C4-2B (cell line): ENCODE results near the gene DLGAP4.

ENCODE experiments used
- ZFX ChIP-seq: fragments of 450-650 bp; IDR thresholded peaks from 2 replicates; pipeline ENCODE4 v1.6.1; 2017
- TF ChIP-seq, protein P1 (sequence below): fragments of 450-650 bp; conservative IDR thresholded peaks from 2 replicates; pipeline ENCODE4 v1.5.1; 2017; ENCODE audit warnings: mild to moderate bottlenecking

DNA sequence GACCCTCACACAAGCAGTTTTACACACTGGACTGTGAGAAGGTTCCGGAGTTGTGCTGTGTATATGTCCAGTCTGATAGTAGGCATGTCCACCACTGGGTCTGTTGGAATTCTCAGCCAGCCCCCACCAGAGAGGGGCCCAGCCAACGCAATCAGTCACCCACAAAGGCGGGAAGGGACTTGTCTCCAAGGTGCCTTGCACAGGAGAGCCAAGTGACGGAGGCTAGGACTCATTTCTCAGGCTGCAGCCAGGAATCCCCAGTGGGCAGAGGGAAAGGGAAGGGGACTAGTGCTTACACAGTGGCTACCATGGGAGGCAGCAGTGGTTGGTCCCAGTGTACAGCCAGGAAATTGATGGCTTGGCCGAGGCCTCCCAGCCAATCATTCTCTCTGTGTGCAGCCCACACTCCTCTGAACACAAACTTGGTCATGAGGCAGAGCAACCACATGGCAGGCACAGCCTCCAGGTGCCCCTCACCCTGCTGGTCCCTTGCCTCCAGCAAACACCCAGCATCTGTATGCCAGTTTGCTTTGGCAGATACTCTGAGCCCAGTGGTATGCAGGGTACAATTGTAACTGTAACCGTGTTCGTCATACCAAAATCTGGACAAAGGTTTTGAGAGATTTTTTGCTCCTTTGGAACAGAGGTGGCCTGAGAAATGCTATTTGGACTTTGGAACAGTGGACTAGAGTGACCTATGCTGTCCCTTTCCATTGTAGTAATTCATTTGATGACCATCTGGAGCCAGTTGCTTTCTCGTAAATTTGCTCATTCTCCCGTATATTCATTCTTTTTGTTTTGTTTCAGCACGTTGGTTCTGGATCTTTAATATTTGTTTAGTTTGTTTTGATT is 162.2 kb downstream of the DLGAP4 start:
- TF ChIP-seq, protein P1, sequence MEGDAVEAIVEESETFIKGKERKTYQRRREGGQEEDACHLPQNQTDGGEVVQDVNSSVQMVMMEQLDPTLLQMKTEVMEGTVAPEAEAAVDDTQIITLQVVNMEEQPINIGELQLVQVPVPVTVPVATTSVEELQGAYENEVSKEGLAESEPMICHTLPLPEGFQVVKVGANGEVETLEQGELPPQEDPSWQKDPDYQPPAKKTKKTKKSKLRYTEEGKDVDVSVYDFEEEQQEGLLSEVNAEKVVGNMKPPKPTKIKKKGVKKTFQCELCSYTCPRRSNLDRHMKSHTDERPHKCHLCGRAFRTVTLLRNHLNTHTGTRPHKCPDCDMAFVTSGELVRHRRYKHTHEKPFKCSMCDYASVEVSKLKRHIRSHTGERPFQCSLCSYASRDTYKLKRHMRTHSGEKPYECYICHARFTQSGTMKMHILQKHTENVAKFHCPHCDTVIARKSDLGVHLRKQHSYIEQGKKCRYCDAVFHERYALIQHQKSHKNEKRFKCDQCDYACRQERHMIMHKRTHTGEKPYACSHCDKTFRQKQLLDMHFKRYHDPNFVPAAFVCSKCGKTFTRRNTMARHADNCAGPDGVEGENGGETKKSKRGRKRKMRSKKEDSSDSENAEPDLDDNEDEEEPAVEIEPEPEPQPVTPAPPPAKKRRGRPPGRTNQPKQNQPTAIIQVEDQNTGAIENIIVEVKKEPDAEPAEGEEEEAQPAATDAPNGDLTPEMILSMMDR = no peak
- TF ChIP-seq ZFX = no peak
